RWPE1 (cell line): ENCODE measurements around the gene ENTREP1.
"Not testable (repeated sequence)": the region's sequence is repeated elsewhere in the genome, so short reads cannot be mapped to it uniquely, and the experiment has no call there.

ENCODE experiments used
- CTCF ChIA-PET: fragments of 350-600 bp; sonication (Branson Sonifier 250); formaldehyde crosslinking; extraction: SDS; loops from one replicate; lab custom pipeline; 2021; lab: Yijun Ruan, JAX
- POLR2A ChIA-PET: fragments of 400-600 bp; formaldehyde crosslinking; extraction: SDS; loops from one replicate; lab custom pipeline; 2020; ENCODE audit warnings: antibody characterized with exemption; ENCODE audit not compliant: low non-redundant PET; lab: Yijun Ruan, JAX
- DNase-seq: peaks from one replicate; pipeline ENCODE4 v3.0.0; 2012; ENCODE audit warnings: low spot score
- H3K27ac ChIP-seq: fragments of 450-650 bp; 2 replicates; pipeline ENCODE4 v1.5.1; 2017
- TF ChIP-seq, protein P1 (sequence below): fragments of 450-650 bp; conservative IDR thresholded peaks from 2 replicates; pipeline ENCODE4 v1.5.1; 2017; ENCODE audit warnings: low read depth, mild to moderate bottlenecking

The ENTREP1 gene

DNA sequence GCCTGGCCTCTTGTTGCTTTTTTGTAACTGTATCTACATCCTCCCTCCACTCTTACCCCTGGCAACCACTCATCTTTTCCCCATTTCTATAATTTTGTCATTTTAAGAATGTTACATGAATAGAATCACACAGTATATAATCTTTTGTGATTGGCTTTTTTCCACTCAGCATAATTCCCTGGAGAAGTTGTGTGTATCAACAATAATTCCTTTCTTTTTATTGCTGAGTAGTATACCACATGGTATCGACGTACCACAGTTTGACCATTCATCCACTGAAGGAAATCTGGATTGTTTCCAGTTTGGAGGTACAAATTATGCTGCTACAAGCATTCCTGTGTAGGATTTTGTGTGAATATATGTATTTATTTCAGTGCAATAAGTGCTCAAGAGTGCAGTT lies 21.7 kb upstream of the ENTREP1 start:
- H3K27ac ChIP-seq = no peak overlapping the region
- TF ChIP-seq, protein P1, sequence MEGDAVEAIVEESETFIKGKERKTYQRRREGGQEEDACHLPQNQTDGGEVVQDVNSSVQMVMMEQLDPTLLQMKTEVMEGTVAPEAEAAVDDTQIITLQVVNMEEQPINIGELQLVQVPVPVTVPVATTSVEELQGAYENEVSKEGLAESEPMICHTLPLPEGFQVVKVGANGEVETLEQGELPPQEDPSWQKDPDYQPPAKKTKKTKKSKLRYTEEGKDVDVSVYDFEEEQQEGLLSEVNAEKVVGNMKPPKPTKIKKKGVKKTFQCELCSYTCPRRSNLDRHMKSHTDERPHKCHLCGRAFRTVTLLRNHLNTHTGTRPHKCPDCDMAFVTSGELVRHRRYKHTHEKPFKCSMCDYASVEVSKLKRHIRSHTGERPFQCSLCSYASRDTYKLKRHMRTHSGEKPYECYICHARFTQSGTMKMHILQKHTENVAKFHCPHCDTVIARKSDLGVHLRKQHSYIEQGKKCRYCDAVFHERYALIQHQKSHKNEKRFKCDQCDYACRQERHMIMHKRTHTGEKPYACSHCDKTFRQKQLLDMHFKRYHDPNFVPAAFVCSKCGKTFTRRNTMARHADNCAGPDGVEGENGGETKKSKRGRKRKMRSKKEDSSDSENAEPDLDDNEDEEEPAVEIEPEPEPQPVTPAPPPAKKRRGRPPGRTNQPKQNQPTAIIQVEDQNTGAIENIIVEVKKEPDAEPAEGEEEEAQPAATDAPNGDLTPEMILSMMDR = no peak
- DNase-seq = no peak
- ChIA-PET CTCF (no interaction called here), POLR2A (no interaction called here)

DNA sequence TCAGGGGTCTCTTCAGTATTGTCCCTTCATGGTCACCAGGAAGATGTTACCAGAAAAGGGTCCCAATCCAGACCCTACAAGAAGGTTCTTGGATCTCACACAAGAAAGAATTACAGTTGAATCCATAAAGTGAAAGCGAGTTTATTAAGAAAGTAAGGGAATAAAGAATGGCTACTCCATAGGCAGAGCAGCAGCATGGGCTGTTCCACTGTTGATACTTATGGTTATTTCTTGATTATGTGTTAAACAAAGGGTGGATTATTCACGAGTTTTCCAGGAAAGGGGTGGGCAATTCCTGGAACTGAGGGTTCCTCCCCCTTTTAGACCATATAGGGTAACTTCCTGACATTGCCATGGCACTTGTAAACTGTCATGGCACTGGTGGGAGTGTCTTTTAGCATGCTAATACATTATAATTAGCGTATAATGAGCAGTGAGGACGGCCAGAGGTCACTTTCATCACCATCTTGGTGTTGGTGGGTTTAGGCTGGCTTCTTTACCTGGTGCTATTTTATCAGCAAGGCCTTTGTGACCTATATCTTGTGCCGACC lies 18.0 kb upstream of the ENTREP1 start:
- POLR2A ChIA-PET, H3K27ac ChIP-seq, DNase-seq, CTCF ChIA-PET: not testable (repeated sequence)

DNA sequence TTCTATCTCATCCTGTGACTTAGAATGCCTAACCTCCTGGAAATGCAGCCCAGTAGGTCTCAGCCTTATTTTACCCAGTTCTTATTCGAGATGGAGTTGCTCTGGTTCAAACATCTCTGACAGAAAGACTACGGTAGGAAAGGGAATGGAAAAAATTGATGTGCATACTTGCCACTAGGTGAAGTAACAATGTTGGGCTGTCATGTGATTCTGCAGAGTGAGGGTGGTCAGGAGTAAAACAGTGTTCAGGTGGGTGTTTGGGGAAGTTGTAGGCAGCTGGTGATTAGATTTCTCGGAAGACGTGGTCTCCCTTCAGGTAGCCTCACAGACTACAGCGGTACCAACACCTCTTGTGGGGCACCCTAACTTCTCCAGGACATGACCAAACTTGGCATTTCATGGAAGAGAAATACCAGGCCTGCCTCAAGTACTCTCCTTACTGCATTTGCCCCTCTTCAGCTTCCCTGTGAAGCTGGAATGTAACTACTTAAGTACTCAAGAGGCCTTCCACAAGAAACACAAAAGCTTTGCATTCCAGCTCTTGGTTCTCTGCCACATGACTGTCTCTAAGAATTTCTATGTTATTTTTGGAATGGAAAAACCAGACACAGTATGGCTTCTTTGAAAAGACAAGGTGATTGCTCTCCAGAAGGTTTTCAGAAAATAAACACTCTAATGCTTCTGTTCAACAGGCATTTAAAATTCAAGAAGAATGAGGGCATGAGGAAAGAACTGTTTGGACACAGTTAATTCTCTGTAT lies 17.4 kb upstream of the ENTREP1 start:
- POLR2A ChIA-PET = no interaction called here
- CTCF ChIA-PET = interaction anchor here (0.6 kb wide), 1 partner anchor 321 kb away, joined by 3 read pairs; no protein-coding TSS in a partner anchor
- TF ChIP-seq, protein P1 = no peak
- no peak for DNase-seq
- no peak overlapping the region for H3K27ac ChIP-seq

DNA sequence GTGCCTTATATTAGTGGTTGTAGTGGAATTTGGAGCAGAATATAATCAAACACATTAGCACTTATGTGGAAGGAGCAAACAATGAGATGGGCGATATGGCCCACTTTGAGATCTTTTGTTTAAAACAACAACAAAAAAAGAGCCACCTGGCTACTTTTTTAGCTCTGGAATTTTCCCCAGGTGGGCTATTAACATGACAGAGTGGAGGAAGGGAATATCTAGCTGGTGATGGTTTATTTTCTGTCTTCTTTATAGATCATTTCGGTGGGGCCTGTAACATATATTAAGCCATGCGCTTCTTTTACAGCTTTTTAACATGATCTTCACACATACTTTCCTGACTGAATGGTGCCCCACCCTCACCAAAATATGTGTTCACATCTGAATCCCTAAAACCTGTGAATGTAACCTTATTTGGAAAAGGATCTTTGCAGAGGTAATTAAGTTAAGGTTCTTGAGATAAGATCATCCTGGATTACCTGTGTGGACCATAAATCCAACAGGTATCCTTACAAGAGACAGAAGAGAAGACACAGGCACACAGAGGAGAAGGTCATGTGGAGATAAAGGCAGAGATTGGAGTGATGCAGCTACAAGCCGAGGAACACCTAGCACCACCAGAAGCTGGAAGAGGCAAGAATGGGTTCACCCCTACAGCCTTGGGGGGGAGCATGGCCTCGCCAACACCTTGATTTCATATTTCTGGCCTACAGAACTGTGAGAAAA lies 16.6 kb upstream of the ENTREP1 start:
- H3K27ac ChIP-seq = no peak overlapping the region
- POLR2A ChIA-PET = no interaction called here
- TF ChIP-seq, protein P1 = no peak
- CTCF ChIA-PET = interaction anchor here (0.6 kb wide), 2 partner anchors 39 to 322 kb away, joined by 3 to 4 read pairs; no protein-coding TSS in a partner anchor
- DNase-seq = no peak

DNA sequence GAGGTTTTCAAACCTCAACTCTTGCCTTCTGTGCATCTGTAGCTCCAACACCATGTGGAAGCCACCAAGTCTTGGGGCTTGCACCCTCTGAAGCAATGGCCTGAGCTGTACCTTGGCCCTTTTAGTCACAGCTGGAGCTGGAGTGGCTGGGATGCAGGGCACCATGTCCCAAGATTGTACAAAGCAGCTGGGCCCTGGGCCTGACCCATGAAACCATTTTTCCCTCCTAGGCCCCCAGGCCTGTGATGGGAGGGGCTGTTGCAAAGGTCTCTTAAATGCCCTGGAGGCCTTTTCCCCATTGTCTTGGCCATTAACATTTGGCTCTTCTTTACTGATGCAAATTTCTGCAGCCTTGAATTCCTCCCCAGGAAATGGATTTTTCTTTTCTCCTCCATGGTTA lies 11.8 kb upstream of the ENTREP1 start:
- TF ChIP-seq, protein P1 = no peak
- H3K27ac ChIP-seq = no peak overlapping the region
- no peak for DNase-seq
- ChIA-PET CTCF (no interaction called here), POLR2A (no interaction called here)

DNA sequence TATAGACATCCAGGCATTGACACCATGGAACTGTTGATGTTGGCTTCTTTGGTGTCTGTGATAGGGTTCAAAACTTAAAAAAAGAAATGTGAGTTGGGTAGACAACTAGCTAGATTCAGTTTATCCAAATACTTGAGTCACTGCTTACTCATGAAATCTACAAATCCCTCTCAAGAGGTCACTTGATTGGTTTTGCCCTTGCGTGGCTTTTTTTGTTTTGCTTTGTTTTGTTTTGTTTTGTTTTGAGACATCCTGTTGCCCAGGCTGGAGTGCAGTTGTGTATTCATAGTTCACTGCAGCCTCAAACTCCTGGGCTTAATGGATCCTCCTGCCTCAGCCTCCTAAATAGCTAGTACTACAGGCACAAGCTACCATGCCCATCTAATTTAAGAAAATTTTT lies 10.5 kb upstream of the ENTREP1 start:
- TF ChIP-seq, protein P1 = no peak
- H3K27ac ChIP-seq = no peak overlapping the region
- ChIA-PET CTCF (no interaction called here), POLR2A (no interaction called here)
- DNase-seq = no peak
